MV-4-11 (cell line): ENCODE results near the gene KLHL40.

Source experiments
- DNase-seq: peaks from one replicate; lab custom pipeline; 2025; lab: John Stamatoyannopoulos, UW

The KLHL40 gene

DNA sequence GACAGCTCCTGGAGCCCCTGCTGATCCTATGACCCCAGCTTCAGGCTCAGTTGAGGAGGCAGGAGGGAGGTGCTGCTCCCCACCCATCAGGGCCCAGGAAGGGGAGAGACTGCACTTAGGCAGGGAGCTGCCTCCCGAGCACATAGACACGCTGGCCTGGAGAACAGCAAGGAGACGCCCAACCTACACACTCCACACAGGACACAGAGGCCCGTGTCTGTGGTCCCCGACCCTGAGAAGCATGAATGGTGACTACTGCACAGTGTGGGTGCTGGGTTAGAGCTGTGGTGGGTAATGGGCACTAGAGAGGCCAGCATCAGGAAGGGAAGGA lies 18.3 kb downstream of the KLHL40 start:
- DNase-seq: no peak

DNA sequence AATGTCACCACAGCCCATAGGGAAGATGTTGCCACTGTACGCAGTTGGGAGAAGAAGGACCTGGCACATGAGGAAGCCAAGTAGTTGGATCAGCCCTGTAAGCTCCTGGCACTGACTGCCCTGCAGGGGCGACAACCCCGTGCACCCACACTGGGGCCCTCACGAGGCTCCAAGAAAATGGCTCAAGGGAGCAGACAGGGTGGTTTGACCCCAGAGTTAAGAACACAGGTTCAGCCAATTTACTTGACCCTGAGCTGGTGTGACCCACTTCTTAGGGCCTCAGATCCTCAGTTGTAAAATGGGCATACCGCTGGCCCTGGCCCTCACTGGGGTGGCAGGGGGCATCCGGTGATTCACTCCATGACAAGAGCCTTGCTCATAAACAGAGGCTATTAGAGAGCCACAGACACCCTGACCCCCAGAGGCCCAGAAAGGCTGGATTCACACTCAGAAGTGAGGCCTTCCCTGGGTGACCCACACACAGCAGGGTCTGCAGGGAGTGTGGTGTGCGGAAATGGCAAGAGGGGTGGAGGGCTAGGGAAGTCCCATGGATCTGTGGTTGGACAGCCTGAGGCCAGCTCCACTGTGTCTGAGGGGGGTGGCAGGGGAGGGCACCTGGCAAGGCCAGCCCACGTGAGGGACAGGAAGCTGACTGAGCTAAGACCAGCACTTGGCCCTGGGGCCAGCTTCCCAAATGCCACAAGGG lies 19.0 kb downstream of the KLHL40 start:
- no peak for DNase-seq

DNA sequence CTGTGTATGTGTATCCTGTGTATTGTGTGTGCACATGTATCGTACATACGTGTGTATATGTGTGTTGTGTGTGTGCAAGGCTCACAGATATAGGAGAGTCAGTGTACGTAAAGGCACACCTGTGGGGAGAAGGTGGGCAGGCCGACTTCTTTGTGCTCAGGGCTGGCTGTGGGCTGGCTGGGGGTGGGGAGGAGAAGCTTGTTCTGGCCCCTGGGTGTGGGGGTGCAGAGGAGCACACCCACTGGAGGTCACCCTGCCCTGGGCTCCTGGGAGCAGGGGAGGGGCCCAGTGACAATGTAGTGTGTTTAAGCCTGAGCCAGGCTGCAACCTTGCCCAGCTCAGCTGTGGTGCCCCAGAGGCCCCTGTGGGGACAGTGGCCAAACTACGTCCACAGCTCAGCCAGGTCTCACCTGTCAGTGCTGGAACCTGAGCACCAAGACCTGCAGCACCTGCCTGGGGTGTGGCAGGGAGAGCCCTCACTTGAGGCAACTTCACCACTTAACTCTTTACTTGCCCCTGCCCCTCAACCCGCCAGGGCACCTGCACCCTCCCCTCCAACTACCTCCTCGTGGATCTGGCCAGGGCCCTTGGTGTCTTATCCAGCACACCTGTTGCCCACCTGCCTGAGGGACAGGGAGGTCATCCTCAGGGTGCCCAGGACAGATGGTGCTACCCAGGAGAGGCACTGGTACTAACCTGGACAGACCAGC lies 19.9 kb downstream of the KLHL40 start:
- no peak for DNase-seq

DNA sequence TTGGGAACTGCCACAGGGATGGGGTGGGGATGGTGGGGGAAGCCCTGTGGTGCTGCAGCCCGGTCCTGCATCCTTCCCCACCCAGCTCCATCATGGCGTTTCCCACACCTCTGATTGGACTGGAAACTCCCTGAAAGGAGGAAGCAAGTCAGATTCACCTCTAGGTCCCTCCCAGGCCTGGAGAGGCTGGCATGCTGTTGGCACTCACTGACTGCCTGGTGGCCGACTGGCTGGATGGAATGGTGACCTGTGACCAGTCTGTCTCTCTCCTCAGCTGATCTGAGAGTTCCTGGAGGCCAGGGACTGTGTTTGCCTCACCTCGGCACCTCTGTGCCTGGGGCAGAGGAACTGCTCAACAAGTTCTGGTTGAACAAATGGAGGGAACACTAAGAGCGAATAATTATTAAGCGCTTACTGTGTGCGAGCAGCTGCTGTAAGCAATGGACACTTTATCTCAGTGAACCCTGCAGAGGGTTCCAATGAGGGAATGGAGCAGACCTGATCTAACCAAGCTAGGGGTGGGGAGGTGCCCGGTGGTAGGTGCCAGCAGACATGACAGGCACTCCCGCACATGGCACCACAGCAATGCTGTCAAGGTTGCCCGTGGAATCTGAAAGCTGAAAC lies 20.7 kb downstream of the KLHL40 start:
- no peak for DNase-seq

DNA sequence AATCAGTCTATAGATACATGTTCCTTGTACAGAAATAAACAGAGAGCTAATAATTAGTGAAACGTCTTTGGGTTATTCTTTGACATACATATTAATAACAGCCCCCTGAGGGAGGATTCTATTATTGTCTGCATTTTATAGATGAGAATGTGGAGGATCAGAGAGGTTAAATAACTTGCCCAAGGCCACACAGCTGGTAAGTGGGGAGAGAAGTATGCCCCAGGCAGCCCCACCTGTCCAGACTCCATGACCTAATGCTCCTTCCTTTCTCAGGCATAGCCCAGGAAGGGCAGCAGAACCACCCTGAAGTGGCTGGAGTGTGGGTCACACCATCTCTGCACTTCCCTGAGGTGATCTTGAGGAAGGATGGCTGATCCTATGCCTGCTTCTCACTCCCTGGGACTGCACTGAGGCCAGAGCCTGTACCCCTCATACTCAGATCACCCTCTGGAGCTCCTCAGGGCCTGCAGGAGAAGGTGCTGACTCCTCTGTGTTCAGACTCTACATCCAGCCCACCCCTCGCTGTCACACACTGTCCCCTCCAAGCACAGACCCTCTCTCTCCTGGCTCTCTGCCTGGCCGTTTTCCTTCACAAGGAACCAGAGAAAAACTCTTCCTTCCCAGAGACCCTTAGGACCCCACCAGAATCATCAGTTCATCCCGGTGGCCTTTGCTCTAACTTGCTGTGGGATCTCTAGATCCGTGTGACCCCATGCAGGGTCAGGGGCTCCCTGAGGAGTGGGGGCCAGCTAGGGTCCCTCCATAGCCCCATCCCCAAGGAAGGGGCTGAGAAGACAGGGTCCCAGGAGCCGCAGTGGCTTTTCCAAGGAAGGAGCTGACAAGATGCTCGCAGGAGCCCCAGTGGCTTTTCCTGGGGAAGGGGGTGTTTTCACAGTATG lies 21.6 kb downstream of the KLHL40 start:
- DNase-seq: no peak

DNA sequence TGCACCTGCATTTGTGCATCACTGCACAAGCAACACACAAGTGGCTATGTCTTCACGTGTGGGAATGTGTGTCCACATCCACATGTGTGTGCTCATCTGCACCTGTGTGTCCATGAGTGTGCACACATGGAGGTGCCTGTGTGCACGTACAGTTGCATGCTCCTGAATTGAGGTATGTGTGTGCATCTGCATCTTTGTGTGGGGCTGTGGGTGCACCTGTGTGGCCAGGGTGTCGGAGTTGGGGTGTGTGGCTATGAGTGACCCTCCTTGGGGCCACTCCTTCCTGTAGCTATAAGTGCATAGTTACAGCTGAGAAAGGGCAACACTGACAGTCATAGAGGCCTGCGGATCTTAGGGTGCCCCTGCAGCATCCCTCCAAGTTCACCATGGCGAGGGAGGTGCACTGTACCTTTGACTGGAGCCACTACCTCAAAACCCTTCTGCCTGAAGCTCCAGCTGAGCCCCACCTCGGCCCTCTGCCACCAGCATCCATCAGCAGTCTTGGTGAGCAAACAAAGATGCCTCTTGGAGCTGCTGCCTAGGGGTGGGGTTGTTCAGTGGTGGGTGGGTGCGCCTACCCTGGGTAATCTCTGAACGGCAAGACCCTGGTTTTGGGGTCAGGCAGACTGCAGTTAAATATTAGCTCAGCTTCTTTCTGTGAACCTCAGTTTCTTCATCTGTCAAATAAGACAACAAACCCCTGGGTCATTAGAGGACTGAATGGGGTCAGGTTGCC lies 22.5 kb downstream of the KLHL40 start:
- no peak for DNase-seq

DNA sequence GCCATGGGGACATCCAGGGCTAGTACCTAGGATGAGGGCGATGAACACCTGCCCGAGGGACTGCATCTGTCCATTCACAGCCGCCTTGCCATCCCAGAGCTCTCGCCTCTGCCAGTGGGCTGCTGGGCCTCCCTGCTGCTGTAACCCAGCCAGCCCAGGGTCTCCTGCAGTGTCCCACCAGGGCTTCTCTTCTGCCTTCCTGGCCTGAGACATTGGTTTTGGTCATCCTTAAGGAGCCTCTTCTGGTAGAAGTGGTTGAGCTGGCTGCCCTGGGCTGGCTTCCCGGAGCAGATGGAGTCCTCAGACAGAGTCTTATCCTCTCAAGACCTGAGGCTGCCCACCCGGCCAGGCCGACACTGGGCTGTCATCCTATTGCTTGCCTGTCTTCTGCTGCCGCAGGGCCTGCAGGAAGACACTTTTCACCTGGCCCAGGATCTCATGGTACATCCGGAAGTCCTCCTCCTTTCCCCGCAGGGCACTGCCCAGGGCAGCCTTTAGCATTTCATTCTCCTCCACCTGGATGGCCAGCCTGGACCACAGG lies 23.3 kb downstream of the KLHL40 start:
- no peak for DNase-seq

DNA sequence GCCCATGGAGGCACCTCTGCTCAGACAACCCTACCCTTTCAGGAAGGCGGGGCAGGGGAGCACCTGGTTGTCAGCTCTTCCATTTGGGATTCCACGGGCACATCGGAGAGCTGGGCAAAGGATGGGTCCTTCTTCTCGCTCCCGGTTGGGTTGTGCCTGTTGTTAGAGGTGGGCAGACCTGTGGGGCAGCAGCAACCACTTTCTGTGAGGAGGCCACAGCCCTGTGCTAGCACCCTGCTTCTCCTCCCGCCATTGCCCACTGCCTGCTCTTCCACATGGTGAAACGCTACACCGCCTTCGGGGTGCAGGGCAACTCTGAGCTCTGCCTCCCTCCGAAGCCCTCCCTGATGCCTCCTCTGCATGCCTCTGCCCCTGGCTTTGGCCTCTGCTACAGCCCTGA lies 24.3 kb downstream of the KLHL40 start:
- DNase-seq: no peak

DNA sequence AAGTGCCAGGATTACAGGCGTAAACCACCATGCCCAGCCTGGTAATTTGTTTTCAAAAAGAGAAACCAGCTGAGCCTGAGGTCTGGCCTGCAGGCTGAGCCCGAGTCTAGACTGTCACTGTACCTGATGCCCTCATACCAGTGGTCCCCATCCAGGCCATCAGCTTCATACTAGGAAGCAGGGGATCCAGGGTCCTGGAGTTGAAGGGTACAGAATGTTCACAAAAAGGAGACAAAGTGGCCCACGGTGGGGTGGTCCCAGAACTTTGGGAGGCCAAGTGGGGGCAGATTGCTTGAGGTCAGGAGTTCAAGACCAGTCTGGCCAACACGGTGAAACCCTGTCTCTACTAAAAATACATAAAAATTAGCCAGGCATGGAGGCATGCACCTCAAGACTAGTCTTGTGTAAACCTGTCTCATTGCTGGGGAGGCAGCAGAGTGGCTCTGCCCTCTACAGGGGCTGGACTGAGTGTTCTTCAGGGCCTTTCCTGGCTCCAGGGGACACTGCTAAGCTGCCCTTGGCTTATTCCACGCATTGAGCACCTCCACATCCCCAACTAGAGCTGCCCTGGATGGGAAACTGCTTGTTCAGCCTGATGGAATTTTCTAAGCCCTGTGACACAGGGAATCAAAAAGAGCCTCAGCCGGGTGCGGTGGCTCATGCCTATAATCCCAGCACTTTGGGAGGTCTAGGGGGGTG lies 25.1 kb downstream of the KLHL40 start:
- DNase-seq: no peak

DNA sequence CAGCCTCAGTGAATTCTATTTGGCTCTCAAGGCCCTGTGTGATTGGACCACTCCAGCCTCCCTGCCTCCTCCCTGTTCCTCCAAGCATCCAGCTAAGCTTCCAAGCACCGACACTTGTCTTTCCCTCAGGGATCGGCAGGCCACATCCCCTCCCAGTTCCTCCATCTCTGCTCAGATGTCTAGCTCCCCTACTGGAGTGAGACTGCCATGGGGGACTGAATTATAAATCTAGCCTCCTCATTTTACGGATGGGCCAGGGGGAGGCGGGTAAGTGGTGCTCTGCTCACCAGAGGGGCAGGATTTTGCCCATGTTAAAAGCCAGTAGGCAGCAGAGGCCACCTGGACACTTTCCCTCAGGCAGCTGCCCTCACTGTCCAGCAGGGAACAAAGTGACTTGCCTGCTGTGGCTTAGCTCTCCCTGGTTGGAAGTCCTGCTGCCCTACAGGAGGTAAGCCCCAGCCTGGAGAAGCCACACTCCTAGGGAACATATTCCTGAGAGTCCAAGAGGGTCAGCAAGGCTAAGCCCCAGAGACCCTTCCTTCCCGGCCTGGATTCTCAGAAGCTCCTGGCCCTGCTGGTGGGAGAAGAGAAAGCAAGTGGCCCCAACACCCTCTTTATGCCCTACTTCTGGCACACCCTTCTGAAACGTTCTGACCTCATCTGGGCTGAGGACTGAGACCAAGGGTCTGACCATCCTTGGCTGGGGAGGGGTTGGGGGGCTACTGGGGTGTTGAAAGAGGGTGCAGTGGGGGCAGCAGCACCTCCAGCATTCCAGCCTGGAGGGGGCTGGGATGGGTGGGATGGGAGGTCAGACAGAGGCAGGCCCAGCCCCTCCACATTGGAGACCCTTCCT lies 26.4 kb downstream of the KLHL40 start:
- DNase-seq: no peak

DNA sequence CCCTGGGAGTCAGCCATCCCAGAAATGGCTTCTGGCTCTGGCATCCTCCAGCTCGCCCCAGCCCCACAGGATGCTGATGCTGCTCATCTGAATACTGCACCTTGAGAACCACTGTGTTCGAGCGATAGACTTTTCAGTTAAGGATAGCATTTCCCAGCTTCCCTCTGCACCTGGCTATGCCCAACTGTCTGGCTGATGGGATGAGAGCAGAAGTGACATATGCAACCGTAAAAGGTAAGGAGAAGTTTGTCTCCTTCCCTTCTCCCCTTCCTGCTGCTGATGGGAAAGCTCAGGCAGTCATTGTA lies 27.0 kb downstream of the KLHL40 start:
- no peak for DNase-seq

DNA sequence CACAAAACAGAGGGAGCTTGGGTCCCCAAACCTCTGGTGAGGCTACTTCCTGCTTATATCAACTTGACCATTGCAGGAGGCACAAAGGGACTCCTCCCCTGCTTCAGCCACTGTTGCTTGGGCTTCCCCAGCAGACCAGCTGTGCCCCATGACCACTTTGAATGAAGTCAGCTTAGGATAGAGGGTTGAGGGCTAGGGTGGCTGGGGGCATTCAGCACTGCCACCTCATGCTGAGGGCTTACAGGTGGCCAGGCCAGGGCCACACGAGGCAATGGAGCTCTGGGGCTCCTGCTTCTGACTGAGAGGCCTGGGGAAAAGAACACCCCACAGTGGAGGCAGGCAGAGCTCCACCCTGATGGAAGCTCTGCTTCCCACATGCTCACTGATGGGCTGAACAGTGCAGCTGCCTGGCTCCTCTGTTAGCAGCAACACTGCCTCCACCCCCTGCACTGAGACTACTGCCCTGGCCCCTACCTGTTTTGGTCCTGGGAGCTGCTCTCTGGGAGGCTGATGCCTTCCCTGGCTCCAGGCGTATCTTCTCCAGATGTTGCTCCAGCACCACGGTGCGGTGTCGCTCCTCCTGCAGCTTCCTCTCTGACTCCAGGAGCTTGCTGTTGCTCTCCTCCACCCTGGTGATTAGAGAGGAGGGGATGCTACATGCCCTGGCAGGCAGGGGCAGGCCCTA lies 27.5 kb downstream of the KLHL40 start:
- no peak for DNase-seq

DNA sequence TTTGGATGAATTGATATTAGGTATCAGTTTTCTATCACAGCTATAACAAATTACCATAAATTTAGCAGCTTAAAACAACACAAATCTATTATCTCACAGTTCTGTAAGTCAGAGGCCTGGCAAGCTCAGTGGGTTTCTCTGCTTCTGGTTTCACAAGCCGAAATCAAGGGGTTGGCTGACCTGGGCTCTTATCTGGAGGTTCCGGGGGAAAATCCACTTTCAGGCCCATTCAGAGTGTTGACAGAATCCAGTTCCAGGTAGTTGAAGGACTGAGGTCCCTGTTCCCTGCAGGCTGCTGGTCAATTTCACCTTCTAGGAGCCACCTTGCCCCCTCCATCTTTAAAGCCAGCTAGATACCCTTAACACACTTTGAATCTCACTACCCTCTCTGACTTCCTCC lies 28.4 kb downstream of the KLHL40 start:
- peak; percentile 23 for DNase-seq

DNA sequence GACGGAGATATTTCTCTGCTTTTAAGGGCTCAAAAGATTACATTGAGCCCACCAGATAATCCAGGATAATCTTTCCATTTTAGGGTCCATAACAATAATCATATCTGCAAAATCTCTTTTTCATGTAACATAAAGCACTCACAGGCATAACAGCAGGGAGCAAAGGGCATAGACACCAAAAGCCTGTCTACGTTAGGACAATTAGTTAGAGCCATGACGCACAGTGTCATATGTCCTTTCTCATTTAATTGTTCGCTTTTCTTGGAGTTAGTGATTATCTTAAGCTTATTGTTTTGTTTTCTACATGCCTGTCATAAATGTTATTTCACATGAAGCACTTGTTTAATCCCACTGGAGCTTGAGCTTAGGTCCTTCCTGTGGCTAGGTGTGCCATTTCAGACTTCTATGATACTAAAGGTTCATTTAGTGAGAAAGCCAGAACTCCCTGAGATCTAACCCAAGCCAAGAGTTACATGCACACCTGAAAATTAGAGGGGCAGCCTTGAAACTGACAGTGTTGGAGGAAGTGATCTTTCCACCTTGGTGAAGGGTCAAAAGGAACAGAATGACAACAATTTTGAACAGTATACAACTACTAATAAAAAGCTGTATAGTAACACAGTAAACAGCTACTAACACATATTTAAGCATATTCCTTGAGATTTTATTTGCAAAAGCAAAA lies 29.0 kb downstream of the KLHL40 start:
- DNase-seq: no peak

DNA sequence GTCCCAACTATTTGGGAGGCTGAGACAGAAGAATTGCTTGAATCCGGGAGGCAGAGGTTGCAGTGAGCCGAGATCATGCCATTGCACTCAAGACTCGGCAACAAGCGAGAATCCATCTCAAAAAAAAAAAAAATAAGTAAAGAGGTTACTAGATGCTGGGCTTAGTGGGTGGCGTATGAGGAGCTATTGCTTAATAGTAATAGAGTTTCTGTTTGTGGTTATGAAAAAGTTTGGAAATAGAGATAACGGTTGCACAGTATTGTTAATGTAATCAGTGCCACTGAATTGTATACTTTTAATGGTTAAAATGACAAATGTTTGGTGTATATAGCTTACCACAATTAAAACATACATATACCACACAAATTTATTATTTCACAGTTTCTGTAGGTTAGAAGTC lies 32.0 kb downstream of the KLHL40 start:
- peak; percentile 79 for DNase-seq

DNA sequence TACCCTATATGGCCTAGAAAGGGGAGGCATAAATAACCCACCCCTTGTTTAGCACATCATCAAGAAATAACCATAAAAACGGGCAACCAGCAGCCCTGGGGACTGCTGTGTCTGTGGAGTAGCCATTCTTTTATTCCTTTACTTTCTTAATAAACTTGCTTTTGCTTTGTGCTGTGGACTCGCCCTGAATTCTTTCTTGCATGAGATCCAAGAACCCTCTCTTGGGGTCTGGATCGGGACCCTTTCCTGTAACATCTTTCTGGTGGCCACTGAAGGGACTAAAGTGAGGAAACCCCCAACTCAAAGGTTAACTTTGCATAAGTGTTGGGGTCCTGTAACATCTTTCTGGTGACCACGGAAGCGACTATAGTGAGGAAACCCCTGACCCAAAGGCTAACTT lies 33.0 kb downstream of the KLHL40 start:
- DNase-seq: no peak

DNA sequence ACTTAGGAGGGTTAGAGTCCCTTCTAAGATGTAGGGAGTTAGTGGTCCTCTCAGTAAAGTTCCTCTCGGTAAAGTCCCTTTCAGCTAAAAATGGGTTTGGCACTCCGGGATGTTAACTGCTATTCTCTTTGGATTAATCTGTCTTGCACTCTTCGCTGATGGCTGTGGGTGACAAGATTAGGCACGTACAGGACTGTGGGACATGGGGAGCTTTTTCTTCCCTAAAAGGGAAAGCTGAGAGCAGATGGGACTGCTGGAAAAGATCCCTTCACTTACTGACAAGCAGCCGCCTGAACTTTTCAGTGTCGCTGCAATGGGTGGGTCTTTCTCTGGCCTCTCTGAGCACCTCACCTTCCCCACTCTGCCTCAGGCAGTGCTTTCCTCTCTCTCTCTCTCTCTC lies 33.7 kb downstream of the KLHL40 start:
- no peak for DNase-seq

DNA sequence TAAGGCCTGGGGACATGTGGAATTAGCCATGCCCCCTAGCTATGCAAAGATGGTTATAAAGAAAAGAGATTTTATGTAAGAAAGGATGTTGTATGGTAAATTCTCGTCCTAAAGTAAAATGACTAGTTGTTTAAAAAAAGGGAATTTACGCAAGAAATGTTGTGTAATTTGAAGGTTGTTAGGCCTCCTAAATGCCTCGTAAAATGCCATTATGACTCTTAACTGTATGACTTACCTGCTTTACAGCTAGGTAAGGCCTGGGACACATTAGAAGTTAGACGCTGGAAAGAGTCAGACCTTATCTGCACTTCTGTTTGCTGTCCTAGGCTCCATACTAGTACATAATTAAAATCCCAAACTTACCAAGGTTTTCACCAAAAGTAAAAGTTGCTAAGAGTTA lies 34.8 kb downstream of the KLHL40 start:
- DNase-seq: peak; percentile 38

DNA sequence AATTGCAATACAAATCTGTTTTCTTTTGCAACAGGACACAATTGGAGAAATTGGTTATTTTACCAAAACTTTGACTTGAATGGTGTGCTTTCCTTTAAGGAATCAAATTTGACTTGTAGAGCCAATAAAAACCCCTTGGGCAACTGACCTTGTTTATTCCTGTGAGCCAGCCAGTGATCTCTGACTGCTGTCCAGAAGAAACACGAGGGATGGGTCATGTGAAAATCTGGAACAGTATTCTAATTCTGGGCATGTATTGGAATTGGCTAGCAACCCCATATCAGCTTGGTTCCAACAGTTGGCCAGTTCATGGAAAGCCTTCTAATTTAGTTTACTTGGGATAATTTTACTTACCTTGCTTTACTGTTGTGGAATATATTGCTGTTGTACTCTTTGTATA lies 36.4 kb downstream of the KLHL40 start:
- no peak for DNase-seq
